Measurements from ENCODE around the gene DSCAML1. TPM values are rescaled to one million over a fixed set of nuclear protein-coding genes. Genes with fewer than 3 reads are reported as not detected.

Gene DSCAML1
- total RNA-seq, 6 donors from 2014 or later, result 0.30 to 3.1 (median 1.3) TPM

DNA sequence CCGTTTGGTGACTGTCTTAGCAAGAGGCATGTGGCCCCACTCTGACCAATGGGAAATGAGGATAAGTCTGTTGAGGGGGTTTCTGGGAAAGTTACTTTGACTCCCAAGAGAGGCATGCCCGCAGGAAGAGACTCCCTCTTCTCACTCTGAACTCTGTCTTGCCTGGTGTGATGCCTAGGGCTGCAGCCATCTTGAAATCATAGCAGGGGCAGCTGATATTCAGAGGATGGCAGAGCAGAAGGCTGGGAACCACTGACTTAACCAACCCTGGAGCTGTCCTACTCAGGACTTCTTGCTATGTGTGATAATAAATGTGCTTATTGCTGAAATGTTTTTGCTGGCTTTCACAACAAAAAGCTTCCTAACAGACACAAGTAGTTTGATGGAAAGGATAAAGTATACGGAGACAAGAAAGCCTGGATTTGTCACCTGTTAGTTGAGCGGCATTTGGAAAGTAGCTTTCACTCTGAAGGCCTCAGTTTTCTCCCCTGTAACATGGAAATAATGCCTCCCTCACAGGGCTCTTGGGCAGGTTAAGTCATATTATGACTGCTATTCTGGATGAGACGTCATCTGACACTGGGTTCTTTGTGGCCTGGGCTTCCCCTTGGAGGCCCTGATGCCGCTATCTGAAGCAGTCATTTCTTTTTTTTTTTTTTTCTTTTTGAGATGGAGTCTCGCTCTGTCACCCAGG, 340.8 kb downstream of the DSCAML1 start:
- no peak for TF ChIP-seq POLR2AphosphoS5 (IDR thresholded peaks at IDR 0.05)
- TF ChIP-seq, protein P1, sequence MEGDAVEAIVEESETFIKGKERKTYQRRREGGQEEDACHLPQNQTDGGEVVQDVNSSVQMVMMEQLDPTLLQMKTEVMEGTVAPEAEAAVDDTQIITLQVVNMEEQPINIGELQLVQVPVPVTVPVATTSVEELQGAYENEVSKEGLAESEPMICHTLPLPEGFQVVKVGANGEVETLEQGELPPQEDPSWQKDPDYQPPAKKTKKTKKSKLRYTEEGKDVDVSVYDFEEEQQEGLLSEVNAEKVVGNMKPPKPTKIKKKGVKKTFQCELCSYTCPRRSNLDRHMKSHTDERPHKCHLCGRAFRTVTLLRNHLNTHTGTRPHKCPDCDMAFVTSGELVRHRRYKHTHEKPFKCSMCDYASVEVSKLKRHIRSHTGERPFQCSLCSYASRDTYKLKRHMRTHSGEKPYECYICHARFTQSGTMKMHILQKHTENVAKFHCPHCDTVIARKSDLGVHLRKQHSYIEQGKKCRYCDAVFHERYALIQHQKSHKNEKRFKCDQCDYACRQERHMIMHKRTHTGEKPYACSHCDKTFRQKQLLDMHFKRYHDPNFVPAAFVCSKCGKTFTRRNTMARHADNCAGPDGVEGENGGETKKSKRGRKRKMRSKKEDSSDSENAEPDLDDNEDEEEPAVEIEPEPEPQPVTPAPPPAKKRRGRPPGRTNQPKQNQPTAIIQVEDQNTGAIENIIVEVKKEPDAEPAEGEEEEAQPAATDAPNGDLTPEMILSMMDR (IDR thresholded peaks at IDR 0.05), result no peak
- TF ChIP-seq EP300 (IDR thresholded peaks at IDR 0.05), result no peak
- TF ChIP-seq POLR2A (IDR thresholded peaks at IDR 0.05), result no peak
- DNase-seq (no peak), ATAC-seq (ENCODE audit: low FRiP score in 2 of 2) (no peak)
- Histone ChIP-seq H3K9me3 (peaks cover 0 to 7% (median 3%) of the 10 kb centered on the region in 4 donors), H3K27ac (no peak overlapping the region), H3K4me3 (no peak overlapping the region), H3K27me3 (no peaks in the 10 kb centered on the region), H3K36me3 (no peaks in the 10 kb centered on the region), H3K4me1 (no peaks in the 10 kb centered on the region)
- 85 to 93% methylated on average over 7 of the region's 7 CpGs for WGBS, 2 donors

DNA sequence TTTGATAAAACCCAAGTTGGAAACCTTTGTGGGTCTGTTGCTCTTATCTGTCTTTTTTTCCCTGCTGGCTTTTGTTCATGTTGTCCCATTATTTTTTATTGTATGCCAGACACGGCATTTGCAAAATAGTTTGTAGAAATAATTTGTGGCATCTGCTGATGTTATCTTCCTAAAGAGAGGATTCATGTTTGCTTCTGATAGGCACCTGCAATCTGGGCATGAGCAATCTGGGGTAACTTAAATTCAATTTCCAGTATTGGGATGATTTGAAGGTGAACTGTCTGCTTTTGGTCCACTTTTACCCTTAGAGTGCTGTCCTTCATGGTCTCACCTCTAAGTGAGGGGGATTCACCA, 342.5 kb downstream of the DSCAML1 start:
- TF ChIP-seq POLR2AphosphoS5 (IDR thresholded peaks at IDR 0.05), result no peak
- no peak for TF ChIP-seq POLR2A (IDR thresholded peaks at IDR 0.05)
- TF ChIP-seq, protein P1 (IDR thresholded peaks at IDR 0.05), result no peak
- TF ChIP-seq EP300 (IDR thresholded peaks at IDR 0.05), result no peak
- no peak overlapping the region for H3K4me3 ChIP-seq
- no peaks in the 10 kb centered on the region for H3K36me3 ChIP-seq
- H3K27me3 ChIP-seq, result no peaks in the 10 kb centered on the region
- WGBS, 2 donors, result 90 to 94% methylated on average over 1 of the region's 1 CpG
- DNase-seq, result no peak
- no peaks in the 10 kb centered on the region for H3K4me1 ChIP-seq
- no peak overlapping the region for H3K27ac ChIP-seq
- peaks cover 0 to 7% (median 3%) of the 10 kb centered on the region in 4 donors for H3K9me3 ChIP-seq
- no peak for ATAC-seq (ENCODE audit: low FRiP score in 2 of 2)

DNA sequence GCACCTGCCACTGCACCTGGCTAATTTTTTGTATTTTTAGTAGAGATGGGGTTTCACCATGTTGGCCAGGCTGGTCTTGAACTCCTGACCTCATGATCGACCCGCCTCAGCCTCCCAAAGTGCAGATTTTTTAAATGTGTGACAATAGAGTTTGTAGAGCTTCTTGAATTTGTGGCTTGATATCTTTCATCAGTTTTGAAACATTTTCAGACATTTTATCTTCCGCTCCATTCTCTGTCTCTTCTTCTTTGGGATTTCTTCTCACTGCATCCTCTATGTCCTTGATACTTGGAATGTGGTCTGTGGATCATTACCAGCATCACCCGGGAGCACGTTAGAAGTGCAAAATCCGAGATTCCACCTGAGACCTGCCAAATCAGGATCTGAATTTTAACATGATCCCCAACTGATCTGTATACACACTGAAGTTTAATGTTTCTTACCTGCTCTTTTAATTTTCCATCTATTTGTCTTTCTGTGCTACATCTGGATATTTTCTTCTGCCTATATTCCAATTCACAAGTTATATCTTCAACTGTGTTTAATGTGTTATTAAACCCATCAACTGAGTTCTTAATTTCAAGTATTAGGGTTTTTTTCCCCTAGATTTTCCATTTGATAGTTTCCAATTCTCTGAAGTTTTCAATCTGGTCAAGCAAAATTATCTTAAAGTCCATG, 343.0 kb downstream of the DSCAML1 start:
- Histone ChIP-seq H3K9me3 (peaks cover 0 to 7% (median 3%) of the 10 kb centered on the region in 4 donors), H3K4me1 (no peaks in the 10 kb centered on the region), H3K27me3 (no peaks in the 10 kb centered on the region), H3K27ac (no peak overlapping the region), H3K4me3 (no peak overlapping the region), H3K36me3 (no peaks in the 10 kb centered on the region)
- TF ChIP-seq POLR2A (IDR thresholded peaks at IDR 0.05) (no peak), POLR2AphosphoS5 (IDR thresholded peaks at IDR 0.05) (no peak), EP300 (IDR thresholded peaks at IDR 0.05) (no peak)
- TF ChIP-seq, protein P1 (IDR thresholded peaks at IDR 0.05), result no peak
- no peak for ATAC-seq (ENCODE audit: low FRiP score in 2 of 2)
- WGBS, 2 donors, result 95 to 97% methylated on average over 6 of the region's 6 CpGs
- DNase-seq, result no peak

DNA sequence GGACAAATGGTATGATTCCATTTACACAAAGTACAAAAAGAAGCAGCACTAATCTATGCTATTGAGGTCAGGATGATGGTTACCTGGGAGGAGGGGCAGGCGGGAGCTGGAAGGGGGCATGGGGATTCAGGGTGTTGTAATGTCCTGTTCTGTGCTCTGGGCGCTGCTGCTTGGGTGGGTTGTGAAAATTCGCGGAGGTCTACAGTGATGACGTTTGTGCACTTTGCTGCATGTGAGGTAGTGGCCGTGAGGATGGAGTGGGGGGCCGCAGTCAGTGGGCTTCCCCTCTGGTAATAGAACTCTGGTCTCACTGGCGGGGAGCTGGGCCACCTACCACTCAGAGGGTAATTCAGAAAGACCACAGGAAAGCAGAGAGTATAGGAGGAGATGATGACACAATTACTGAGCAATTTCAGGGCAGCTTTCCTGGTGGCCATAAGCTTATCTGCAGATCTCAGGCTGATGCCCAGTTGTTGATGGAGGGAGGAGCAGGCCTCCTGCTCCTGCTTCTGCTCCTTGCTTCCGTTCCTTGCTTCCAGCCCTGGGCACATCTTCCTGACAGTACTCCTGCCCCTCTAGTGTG, 347.8 kb downstream of the DSCAML1 start:
- 84 to 86% methylated on average over 8 to 9 of the region's 9 CpGs for WGBS, 2 donors
- Histone ChIP-seq H3K27ac (no peak overlapping the region), H3K27me3 (no peaks in the 10 kb centered on the region), H3K4me3 (no peak overlapping the region), H3K4me1 (no peaks in the 10 kb centered on the region), H3K9me3 (peaks cover 0 to 5% (median 2%) of the 10 kb centered on the region in 4 donors), H3K36me3 (no peaks in the 10 kb centered on the region)
- no peak for DNase-seq
- ATAC-seq (ENCODE audit: low FRiP score in 2 of 2), result no peak
- TF ChIP-seq EP300 (IDR thresholded peaks at IDR 0.05) (no peak), POLR2A (IDR thresholded peaks at IDR 0.05) (no peak), POLR2AphosphoS5 (IDR thresholded peaks at IDR 0.05) (no peak)
- TF ChIP-seq, protein P1 (IDR thresholded peaks at IDR 0.05), result no peak

Data from upper lobe of left lung (tissue), 6 donors.